HG03460 (cell line): ENCODE data around the gene IFT81.
A peak's percentile ranks its signal among the peaks of the same experiment; 100 is the strongest.
"Not testable (repeated sequence)": the region's sequence is repeated elsewhere in the genome, so short reads cannot be mapped to it uniquely, and the experiment has no call there.

Experiments used
- ATAC-seq: cut with Tn5 transposase; IDR thresholded peaks from one replicate; pipeline ENCODE4 v1.9.1; 2021; ENCODE audit not compliant: unreplicated experiment

Gene IFT81

GRCh38 chr12:110107369-110108281 lies 16.5 kb upstream of the IFT81 start:
- no peak for ATAC-seq

DNA sequence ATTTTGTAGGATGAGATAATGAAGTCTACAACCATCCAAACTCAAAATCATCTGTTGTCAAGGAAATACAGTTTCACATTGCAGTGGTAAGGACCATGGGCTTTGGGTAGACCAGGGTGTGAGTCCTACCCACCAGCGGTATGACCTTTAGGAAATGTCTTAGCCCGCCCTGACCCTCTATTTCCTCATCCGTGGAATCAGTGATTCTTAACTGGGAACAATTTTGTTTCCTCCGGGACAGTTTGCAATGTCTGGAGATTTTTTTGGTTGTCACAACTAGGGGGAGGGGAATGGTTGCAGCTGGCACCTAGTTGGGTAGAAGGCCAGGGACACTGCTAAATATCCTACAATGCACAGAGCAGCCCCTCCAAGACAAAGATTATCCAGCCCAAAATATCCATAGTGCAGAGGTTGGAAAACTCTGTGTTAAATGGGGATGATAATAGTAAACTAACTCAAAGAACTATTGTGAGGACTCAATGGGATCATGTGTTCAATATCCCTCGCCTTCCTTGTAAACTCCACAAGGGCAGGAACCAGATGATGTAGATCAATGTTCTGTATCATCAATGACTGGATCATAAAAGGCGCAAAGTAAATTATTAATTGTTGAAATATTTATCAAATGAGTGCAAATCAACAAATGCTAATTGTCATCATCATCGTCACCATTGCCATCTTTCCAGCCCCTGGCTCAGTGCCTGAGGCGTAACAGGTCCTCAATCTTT lies 15.7 kb upstream of the IFT81 start:
- no peak for ATAC-seq

DNA sequence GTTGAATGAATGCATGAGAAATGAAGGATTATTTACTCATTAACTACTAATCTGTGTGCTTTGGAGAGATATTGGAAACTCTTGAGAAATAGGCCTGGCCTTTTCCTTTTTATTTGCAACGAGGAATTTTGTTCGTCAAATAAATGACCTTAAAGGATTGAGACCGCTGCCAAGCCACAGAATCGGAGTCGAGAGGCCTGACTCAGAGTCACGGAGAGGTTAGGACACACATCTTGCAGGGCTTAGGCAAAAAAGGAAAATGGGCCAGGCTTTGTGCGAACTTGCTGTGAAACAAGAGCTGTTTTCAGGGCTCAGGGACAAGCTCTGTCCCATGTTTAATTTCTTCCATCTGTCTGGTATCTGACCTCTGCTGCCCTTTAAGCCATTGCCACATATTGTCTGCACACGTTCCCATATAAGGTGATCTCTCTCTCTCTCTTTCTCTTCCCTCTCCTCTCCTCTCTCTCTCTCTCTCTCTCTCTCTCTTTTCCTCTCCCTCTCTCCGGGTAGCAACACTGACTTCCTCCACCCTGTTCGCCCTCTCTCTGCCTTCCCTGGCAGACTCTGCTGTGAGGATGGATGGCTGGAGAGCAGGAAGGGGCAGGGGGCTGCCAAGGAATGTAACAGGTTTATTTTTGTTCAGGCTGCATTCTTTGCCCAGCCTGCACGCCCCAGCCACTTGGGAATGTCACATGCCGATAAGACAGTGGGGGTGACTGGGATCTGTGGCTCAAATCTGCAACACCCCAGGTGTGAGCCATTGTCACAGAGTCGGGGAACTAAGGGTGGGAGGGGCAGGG lies 14.9 kb upstream of the IFT81 start:
- no peak for ATAC-seq

DNA sequence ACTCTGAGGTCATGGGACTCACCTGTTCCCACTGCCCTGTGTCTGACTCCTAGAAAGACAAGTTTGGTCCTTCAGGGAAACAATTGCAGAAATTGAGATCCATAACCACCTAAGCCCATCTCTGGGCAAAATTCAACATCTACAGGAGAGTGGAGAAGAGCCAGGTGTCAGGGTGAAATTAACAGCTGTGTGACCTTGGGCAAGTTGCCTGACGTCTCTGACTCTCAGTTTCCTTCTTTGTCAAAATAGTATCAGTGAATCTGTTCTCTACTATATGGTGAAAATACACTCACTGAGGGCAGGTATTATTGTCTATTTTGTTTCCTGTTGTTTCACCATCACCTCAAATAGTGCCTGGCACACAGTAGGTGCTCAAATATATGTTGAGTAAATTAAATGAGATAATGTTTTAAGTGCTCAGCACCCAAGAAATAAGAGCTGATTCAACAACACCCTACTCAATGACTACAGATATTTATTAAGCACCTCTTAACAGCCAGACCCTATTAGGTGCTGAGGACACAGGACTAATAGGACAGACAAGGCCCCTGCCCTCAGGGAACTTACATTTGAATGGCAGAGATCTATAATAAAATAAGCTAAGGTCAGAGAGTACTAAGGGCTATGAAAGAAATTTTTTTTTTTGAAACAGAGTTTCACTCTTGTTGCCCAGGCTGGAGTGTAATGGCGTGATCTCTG lies 14.2 kb upstream of the IFT81 start:
- no peak for ATAC-seq

DNA sequence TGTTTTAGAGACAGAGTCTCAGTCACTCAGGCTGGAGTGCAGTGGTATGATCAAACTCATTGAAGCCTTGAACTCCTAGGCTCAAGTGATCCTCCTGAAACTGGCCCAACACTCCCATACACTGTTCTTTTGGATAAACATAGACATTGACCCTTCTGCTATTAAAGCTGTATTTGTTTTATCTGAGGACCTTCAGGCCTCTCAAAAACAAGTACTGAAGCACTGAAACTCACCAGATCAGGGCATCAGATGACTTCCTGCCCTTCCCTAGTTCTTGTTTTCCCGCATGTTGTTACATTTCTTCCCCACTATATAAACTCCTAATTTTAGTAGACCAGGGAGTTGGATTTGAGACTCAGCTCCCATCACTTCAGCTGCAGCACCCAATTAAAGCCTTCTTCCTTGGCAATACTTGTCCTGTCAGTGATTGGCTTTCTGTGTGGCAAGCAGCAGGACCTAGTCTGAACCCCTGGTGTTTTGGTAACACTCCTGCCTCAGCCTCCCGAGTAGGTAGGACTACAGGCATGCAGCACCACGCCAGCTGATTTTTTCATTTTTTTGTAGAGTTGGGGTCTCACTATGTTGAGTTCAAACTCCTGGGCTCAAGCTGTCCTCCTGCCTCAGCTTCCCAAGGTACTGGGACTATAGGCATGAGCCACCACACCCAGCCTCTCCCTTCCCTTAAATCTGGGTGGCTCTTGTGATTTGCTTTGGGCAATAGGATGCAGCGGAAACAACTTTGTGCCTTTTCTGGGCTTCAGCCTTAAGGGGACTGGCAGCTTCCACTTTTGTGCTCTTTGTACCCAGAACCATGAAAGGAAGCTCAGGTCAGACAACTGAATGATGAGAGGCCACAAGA lies 12.5 kb upstream of the IFT81 start:
- ATAC-seq = no peak

- ATAC-seq = no peak
These were observed 11.9 kb upstream of the IFT81 start for GRCh38 chr12:110112335-110112660.

DNA sequence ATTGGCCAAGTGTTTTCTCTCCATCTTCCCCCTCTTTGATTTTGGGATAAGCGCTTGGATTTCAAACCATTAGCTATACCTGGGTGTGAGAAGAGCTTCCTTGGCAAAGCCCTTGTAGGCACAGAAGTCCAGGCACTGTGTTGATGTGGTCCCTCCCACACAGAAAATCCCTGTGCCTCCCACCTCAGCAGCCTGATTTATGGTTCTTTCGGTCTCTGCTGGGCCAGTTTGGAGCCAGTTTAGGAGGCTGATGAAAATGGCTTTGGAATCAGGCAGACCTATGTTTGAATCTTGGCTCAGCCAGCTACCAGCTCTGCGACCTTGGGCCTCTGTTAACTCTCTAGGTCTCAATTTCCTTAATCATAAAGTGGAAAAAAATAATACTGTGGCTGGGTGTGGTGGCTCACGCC lies 9.6 kb upstream of the IFT81 start:
- ATAC-seq = no peak

GRCh38 chr12:110115675-110116074 lies 8.5 kb upstream of the IFT81 start:
- no peak for ATAC-seq

DNA sequence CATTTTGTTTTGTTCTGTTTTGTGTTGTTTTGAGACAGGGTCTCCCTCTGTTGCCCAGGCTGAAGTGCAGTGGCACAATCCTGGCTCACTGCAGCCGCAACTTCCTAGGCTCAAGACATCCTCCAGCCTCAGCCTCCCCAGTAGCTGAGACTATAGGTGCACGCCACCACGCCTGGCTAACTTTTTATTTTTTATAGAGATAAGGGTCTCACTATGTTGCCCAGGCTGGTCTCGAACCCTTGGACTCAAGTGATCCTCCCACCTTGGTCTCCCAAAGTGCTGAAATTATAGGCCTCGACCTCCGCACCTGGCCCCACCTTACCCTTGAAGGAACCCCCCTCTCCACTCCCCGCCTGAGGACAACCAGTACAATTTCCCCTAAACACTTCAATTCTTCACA lies 7.5 kb upstream of the IFT81 start:
- no peak for ATAC-seq

GRCh38 chr12:110117210-110117609 lies 6.9 kb upstream of the IFT81 start:
- ATAC-seq = not testable (repeated sequence)

DNA sequence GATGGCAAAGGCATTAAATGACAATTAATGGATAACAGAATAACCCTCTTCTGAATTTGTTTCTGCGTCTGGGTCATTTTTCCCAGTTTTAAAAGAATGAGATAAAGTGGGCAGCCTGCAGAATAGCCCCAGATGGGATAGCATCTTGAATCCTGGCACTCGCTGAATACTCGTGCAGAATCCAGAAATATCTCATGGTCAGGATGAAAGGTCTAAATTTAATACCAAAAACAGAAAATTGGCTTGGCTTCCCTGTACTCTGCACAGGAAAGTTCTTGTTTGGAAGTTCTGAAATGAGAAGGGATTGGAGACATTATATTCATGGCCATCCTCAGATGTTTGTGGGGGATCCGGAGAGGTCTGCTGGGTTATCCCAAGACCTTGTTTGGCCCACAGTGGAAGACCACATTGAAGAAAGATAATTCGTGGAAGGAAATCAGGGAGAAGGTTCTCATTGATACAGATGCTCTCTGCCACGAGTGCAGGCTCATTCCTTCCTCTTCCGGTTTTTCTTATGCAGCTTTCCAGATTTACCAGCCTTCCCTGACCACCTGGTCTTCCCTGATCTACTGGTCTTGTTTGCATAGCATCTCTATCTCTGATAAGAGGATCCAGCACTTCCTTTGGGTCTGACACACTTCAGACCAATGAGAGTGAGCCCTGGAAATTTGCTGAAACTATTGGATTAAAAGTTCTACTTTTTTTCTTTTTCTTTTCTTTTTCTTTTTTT lies 6.0 kb upstream of the IFT81 start:
- ATAC-seq = no peak

GRCh38 chr12:110122929-110123328 lies 1.2 kb upstream of the IFT81 start:
- ATAC-seq = no peak

GRCh38 chr12:110123919-110124268 lies 263 bp upstream of the IFT81 start:
- peak; percentile 51 for ATAC-seq

- no peak for ATAC-seq
These were observed 2.4 kb downstream of the IFT81 start for GRCh38 chr12:110126557-110126956.

GRCh38 chr12:110134691-110135411 lies 10.7 kb downstream of the IFT81 start:
- no peak for ATAC-seq

GRCh38 chr12:110135806-110136205 lies 11.6 kb downstream of the IFT81 start:
- ATAC-seq = no peak

DNA sequence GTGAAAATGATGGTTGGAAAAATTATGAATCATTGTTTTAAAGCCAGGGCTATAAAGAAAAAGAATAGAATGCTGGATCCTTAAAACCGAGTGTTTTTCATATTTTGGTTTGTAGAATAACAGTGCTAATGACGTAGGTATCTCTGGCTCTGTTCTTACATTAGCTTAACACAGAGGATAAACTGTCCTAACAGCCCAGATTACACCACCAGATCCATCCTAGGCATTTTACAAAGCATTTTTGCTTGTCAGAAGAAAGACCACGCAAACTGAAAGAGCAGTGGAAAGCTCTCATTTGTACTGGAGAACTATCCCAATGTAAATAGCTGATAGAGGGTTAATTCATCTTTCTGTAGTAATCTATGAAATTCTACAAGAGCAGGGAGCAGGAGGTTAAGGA lies 13.6 kb downstream of the IFT81 start:
- ATAC-seq = no peak

DNA sequence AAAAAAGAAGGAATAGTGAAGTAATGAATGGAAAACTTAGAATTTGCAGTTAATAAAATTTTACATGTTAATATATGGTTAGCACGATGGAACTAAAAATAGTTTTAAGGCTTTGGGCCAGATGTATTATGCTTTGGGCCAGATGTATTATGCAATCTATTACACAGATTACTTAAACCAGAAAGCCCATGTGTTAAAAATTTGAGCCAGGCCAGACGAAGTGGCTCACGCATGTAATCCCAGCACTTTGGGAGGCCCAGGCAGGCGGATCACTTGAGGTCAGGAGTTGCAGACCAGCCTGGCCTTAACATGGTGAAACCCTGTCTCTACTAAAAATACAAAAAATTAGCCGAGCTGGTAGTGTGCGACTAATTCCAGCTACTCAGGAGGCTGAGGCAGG lies 17.2 kb downstream of the IFT81 start:
- ATAC-seq = no peak

GRCh38 chr12:110146986-110147385 lies 22.8 kb downstream of the IFT81 start:
- no peak for ATAC-seq
